Esophagus squamous epithelium (tissue), 5 donors: ENCODE results near the gene MTCL1. TPM values are rescaled to one million over a fixed set of nuclear protein-coding genes. Genes with fewer than 3 reads are reported as not detected.

ENCODE experiments used
- DNase-seq: peaks from one replicate; lab custom pipeline; 2025; lab: John Stamatoyannopoulos, UW
- H3K27ac ChIP-seq, 4 donors: fragments of 200-600 bp; sonication (generic); one replicate each; pipeline ENCODE4 v1.5.1; 2016 to 2019; ENCODE audit warnings: mild to moderate bottlenecking in 1 of 4
- H3K27me3 ChIP-seq, 4 donors: fragments of 200-600 bp; sonication (generic); 1 replicate in 3 of 4; 2 replicates in 1 of 4; pipeline versions ENCODE4 v1.5.1 to v1.6.0; 2017 to 2021; ENCODE audit warnings: antibody characterized with exemption in 1 of 4
- H3K36me3 ChIP-seq, 3 donors: fragments of 200-600 bp; sonication (generic); one replicate each; pipeline ENCODE4 v1.5.1; 2016 to 2019
- H3K4me1 ChIP-seq, 3 donors: fragments of 200-600 bp; sonication (generic); one replicate each; pipeline ENCODE4 v1.5.1; 2017 to 2019
- H3K4me3 ChIP-seq, 4 donors: fragments of 200-600 bp; sonication (generic); 1 replicate in 3 of 4; 2 replicates in 1 of 4; pipeline ENCODE4 v1.5.1; 2016 to 2019; ENCODE audit warnings: mild to moderate bottlenecking in 2 of 4, moderate library complexity in 1 of 4
- H3K9me3 ChIP-seq, 3 donors: fragments of 200-600 bp; sonication (generic); one replicate each; pipeline ENCODE4 v1.5.1; 2016 to 2019
- CTCF ChIP-seq, 6 experiments: fragments of 450-650 bp in 4 of 6; fragments of 200-600 bp in 2 of 6; sonication (generic) in 2 of 6; IDR thresholded peaks; one replicate each; pipeline ENCODE4 v1.5.1; 2016 to 2019; ENCODE audit warnings: antibody characterized with exemption in 6 of 6, mild to moderate bottlenecking in 4 of 6, moderate library complexity in 4 of 6
- POLR2A ChIP-seq, 4 donors: fragments of 450-650 bp; IDR thresholded peaks; one replicate each; pipeline ENCODE4 v1.6.1; 2017; ENCODE audit warnings: antibody characterized with exemption in 4 of 4, mild to moderate bottlenecking in 4 of 4, moderate library complexity in 3 of 4
- WGBS, 2 donors: methylation state at CpG; one replicate each; pipeline ENCODE4 v1.1.5; 2018; 5-methylcytosine and 5-hydroxymethylcytosine counted together
- intact Hi-C: fragments of 100-400 bp; cut with DNase I; formaldehyde crosslinking; loops from one replicate; pipeline ENCODE4 v1.15.0; 2022
- total RNA-seq, 4 donors: library from RNA; depleted of rRNA; stranded (reverse); fragments of >200 nt; gene quantifications; one replicate each; pipeline ENCODE4 v1.1.0, GENCODE V29; 2016
- donor health status: DM: yes; HTN: yes; CAD: no.

MTCL1 gene
- total RNA-seq, 4 donors from 2014 or later, result 6.5 to 16.4 (median 7.9) TPM

DNA sequence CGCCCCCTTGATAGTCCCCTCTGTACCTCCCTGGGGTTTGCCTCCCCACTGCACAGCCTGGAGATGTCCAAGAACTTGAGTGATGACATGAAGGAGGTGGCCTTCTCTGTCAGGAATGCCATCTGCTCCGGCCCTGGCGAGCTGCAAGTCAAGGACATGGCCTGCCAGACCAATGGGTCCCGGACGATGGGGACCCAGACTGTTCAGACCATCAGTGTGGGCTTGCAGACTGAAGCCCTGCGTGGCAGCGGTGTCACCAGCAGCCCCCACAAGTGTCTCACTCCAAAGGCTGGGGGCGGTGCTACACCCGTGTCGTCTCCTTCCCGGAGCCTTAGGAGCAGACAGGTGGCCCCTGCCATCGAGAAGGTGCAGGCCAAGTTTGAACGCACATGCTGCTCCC lies 119.9 kb downstream of the MTCL1 start:
- no CpG with 5 or more reads among the region's 13 CpGs for WGBS, 2 donors
- no peaks in the 10 kb centered on the region for H3K4me1 ChIP-seq
- no peak for DNase-seq
- H3K36me3 ChIP-seq, result peaks cover 0 to 27% (median 0%) of the 10 kb centered on the region in 3 donors
- no peak overlapping the region for H3K27ac ChIP-seq
- no peak for TF ChIP-seq CTCF (IDR thresholded peaks at IDR 0.05)
- TF ChIP-seq POLR2A (IDR thresholded peaks at IDR 0.05), result no peak
- H3K27me3 ChIP-seq, result no peaks in the 10 kb centered on the region
- no peaks in the 10 kb centered on the region for H3K9me3 ChIP-seq
- intact Hi-C loops, result no loop called here
- H3K4me3 ChIP-seq, result no peak overlapping the region

DNA sequence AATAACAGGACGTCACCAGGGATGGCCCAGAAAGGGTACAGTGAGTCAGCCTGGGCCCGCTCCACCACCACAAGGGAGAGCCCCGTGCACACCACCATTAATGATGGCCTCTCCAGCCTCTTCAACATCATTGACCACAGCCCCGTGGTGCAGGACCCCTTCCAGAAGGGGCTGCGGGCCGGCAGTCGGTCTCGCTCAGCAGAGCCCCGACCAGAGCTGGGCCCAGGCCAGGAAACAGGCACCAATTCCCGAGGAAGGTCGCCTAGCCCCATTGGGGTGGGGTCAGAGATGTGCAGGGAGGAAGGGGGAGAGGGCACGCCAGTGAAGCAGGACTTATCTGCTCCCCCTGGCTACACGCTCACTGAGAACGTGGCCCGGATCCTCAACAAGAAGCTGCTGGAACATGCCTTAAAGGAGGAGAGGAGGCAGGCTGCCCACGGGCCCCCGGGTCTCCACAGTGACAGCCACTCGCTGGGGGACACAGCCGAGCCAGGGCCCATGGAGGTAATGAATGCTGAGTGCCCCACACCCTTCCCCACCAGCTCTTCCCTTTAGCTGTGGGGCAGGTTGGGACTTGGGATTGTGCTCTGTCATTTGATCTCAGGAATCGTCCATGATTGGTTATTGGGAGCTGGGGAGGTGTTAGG lies 120.5 kb downstream of the MTCL1 start:
- H3K27ac ChIP-seq, result no peak overlapping the region
- TF ChIP-seq POLR2A (IDR thresholded peaks at IDR 0.05), result no peak
- no peaks in the 10 kb centered on the region for H3K4me1 ChIP-seq
- intact Hi-C loops, result no loop called here
- no peak overlapping the region for H3K4me3 ChIP-seq
- peaks cover 0 to 21% (median 0%) of the 10 kb centered on the region in 3 donors for H3K36me3 ChIP-seq
- DNase-seq, result no peak
- H3K27me3 ChIP-seq, result no peaks in the 10 kb centered on the region
- 40 to 53% methylated on average over 1 to 3 of the region's 20 CpGs for WGBS, 2 donors
- H3K9me3 ChIP-seq, result no peaks in the 10 kb centered on the region

DNA sequence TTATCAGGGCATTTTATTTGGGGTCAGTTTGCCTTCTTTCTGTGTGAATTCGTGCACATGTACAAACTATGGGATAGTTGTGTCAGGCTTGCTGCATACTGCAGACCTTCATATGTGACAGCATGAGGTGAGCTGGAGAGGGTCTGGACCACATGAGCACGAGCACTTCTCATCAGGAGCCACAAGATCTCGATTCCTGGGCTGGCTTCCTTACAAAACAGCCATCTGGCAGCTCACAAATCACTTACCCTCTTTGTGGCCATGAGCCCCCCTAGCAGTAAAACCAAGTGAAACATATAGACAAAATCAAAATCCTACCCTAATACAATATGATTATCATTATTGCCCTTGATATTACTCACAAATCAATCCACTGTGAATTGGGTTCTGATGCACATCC lies 121.2 kb downstream of the MTCL1 start:
- intact Hi-C loops, result no loop called here
- no peaks in the 10 kb centered on the region for H3K9me3 ChIP-seq
- no peaks in the 10 kb centered on the region for H3K27me3 ChIP-seq
- H3K4me1 ChIP-seq, result no peaks in the 10 kb centered on the region
- no peak for TF ChIP-seq CTCF (IDR thresholded peaks at IDR 0.05)
- TF ChIP-seq POLR2A (IDR thresholded peaks at IDR 0.05), result no peak
- peaks cover 0 to 18% (median 0%) of the 10 kb centered on the region in 3 donors for H3K36me3 ChIP-seq
- H3K4me3 ChIP-seq, result no peak overlapping the region
- WGBS, 2 donors, result 79 to 96% methylated on average over 3 of the region's 3 CpGs
- H3K27ac ChIP-seq, result no peak overlapping the region
- DNase-seq, result no peak

- 100% methylated on average over 1 of the region's 12 CpGs; no CpG with 5 or more reads in 1 of the 2 donors for WGBS, 2 donors
- intact Hi-C loops, result no loop called here
- Histone ChIP-seq H3K27ac (no peak overlapping the region), H3K27me3 (no peaks in the 10 kb centered on the region), H3K36me3 (peaks cover 0 to 18% (median 0%) of the 10 kb centered on the region in 3 donors), H3K9me3 (no peaks in the 10 kb centered on the region), H3K4me1 (no peaks in the 10 kb centered on the region), H3K4me3 (no peak overlapping the region)
- no peak for DNase-seq
- no peak for TF ChIP-seq POLR2A (IDR thresholded peaks at IDR 0.05)
- TF ChIP-seq CTCF (IDR thresholded peaks at IDR 0.05), result no peak
Observed at GRCh38 chr18:8826971-8827370, 121.6 kb downstream of the MTCL1 start.

DNA sequence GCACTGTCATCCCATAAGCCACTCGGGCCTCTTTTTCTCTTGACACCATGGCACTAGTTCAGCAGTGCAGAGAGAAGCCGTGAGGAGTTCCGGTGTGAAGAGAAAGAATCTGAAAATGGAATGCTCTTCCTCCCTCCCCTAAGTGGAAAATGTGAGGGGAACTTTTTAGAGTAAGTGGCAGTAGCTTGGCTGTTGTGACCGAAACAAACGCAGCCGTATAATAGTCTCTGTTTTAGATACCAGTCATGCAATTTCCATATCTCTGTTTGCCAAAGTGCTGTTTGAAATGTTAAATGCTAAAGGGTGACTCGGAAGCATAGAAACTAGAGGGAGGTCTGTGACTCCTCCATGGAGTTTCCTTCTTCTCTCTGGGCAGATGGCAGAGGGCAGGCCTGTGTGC lies 122.9 kb downstream of the MTCL1 start:
- Histone ChIP-seq H3K4me1 (no peaks in the 10 kb centered on the region), H3K4me3 (no peak overlapping the region), H3K27ac (no peak overlapping the region), H3K36me3 (peaks cover 0 to 18% (median 0%) of the 10 kb centered on the region in 3 donors), H3K27me3 (no peaks in the 10 kb centered on the region), H3K9me3 (no peaks in the 10 kb centered on the region)
- no peak for DNase-seq
- intact Hi-C loops, result no loop called here
- 67 to 83% methylated on average over 7 of the region's 7 CpGs for WGBS, 2 donors
- TF ChIP-seq CTCF (IDR thresholded peaks at IDR 0.05) (no peak), POLR2A (IDR thresholded peaks at IDR 0.05) (no peak)
